A549 (cell line): ENCODE data around the gene MRPS26. TPM values are rescaled to one million over a fixed set of nuclear protein-coding genes. Genes with fewer than 3 reads are reported as not detected.
"Not testable (repeated sequence)": the region's sequence is repeated elsewhere in the genome, so short reads cannot be mapped to it uniquely, and the experiment has no call there.

Experiments used
- ATAC-seq, 2 experiments: fragments of 200-7000 bp in 1 of 2; fragments of >200 bp in 1 of 2; cut with Nextera tagmentation in 1 of 2; cut with Tn5 transposase in 1 of 2; 3 replicates each; pipeline versions ENCODE4 v1.8.0 to v1.9.1; 2018 to 2020; ENCODE audit warnings: mild to moderate bottlenecking in 1 of 2, moderate library complexity in 1 of 2
- CTCF ChIA-PET: fragments of 300-600 bp; sonication (Branson Sonifier 250); formaldehyde crosslinking; extraction: SDS; loops from one replicate; lab custom pipeline; 2021; ENCODE audit warnings: antibody characterized with exemption, inconsistent platforms; lab: Yijun Ruan, JAX
- POLR2A ChIA-PET: fragments of 350-600 bp; formaldehyde crosslinking; extraction: SDS; loops from one replicate; lab custom pipeline; 2021; ENCODE audit warnings: antibody characterized with exemption, inconsistent platforms; lab: Yijun Ruan, JAX
- DNase-seq, 2 experiments: peaks; one replicate each; pipeline versions ENCODE4 v3.0.0 to v3.0.0-alpha.2; 2011 to 2016; ENCODE audit warnings: low read depth in 1 of 2, low spot score in 1 of 2
- FAIRE-seq: peaks from 2 replicates; lab custom pipeline; 2011; peaks lifted over from hg19 to GRCh38; lab: Jason Lieb, UNC
- H3K27ac ChIP-seq, 2 experiments: fragments of >200 bp; sonication (Bioruptor Twin); formaldehyde crosslinking; 3 replicates each; pipeline ENCODE4 v1.5.1; 2016 to 2017
- H3K4me1 ChIP-seq: fragments of >200 bp; sonication (Bioruptor Twin); formaldehyde crosslinking; 3 replicates; pipeline ENCODE4 v1.6.1; 2016
- H3K4me2 ChIP-seq: fragments of >200 bp; sonication (Bioruptor Twin); formaldehyde crosslinking; 3 replicates; pipeline ENCODE4 v1.6.1; 2016
- H3K4me3 ChIP-seq: fragments of >200 bp; sonication (Bioruptor Twin); formaldehyde crosslinking; 3 replicates; pipeline ENCODE4 v1.5.1; 2016
- H3K9me3 ChIP-seq: fragments of >200 bp; sonication (Bioruptor Twin); formaldehyde crosslinking; 3 replicates; pipeline ENCODE4 v1.6.1; 2016
- ATOH8 ChIP-seq: fragments of 250-450 bp; sonication (Bioruptor Pico); IDR thresholded peaks from 2 replicates; pipeline ENCODE4 v1.5.0; 2020; ENCODE audit warnings: low read depth, mild to moderate bottlenecking, moderate library complexity
- BHLHE40 ChIP-seq: IDR thresholded peaks from 2 replicates; pipeline ENCODE4 v1.6.1; 2012; ENCODE audit warnings: low read depth, low read length, inconsistent platforms
- CBX2 ChIP-seq: fragments of 200-600 bp; sonication (generic); IDR thresholded peaks from 2 replicates; pipeline ENCODE4 v1.6.1; 2016; ENCODE audit warnings: low read depth, mild to moderate bottlenecking, borderline replicate concordance
- E2F6 ChIP-seq: IDR thresholded peaks from 2 replicates; pipeline ENCODE4 v1.6.1; 2012; ENCODE audit warnings: low read depth, borderline replicate concordance
- EHF ChIP-seq: fragments of 250-450 bp; sonication (Bioruptor Pico); IDR thresholded peaks from 2 replicates; pipeline ENCODE4 v1.5.0; 2020; ENCODE audit warnings: mild to moderate bottlenecking
- EHMT2 ChIP-seq: fragments of 200-600 bp; sonication (generic); IDR thresholded peaks from 2 replicates; pipeline ENCODE4 v1.6.1; 2016; ENCODE audit warnings: antibody characterized with exemption, low read depth, mild to moderate bottlenecking, moderate library complexity
- EP300 ChIP-seq, 2 experiments: fragments of >200 bp; sonication (Bioruptor Twin); formaldehyde crosslinking; IDR thresholded peaks; 2 replicates in 1 of 2; 3 replicates in 1 of 2; pipeline ENCODE4 v1.6.1; 2016 to 2017
- HES2 ChIP-seq: fragments of >200 bp; sonication (Bioruptor Twin); formaldehyde crosslinking; IDR thresholded peaks from 2 replicates; pipeline ENCODE4 v1.6.1; 2016
- HOXA7 ChIP-seq: fragments of 250-450 bp; sonication (Bioruptor Pico); IDR thresholded peaks from 2 replicates; pipeline ENCODE4 v1.5.0; 2020; ENCODE audit warnings: mild to moderate bottlenecking, moderate library complexity
- HOXB5 ChIP-seq: fragments of 250-450 bp; sonication (Bioruptor Pico); IDR thresholded peaks from 2 replicates; pipeline ENCODE4 v1.5.0; 2020; ENCODE audit warnings: mild to moderate bottlenecking, moderate library complexity
- KDM1A ChIP-seq: fragments of 200-600 bp; sonication (generic); IDR thresholded peaks from 2 replicates; pipeline ENCODE4 v1.6.1; 2016; ENCODE audit warnings: low read depth, mild to moderate bottlenecking
- MAFK ChIP-seq: fragments of 450-650 bp; IDR thresholded peaks from 2 replicates; pipeline ENCODE4 v1.6.1; 2014; ENCODE audit not compliant: partially characterized antibody
- MAZ ChIP-seq: fragments of 150-350 bp; IDR thresholded peaks from 2 replicates; pipeline ENCODE4 v1.6.1; 2014; ENCODE audit warnings: antibody characterized with exemption, low read depth, low read length, borderline replicate concordance
- NFE2L2 ChIP-seq: fragments of 150-350 bp; conservative IDR thresholded peaks from 2 replicates; pipeline ENCODE4 v1.6.1; 2014; ENCODE audit warnings: low read length
- NR3C1 ChIP-seq: fragments of >200 bp; sonication (Bioruptor Twin); formaldehyde crosslinking; IDR thresholded peaks from 3 replicates; pipeline ENCODE4 v1.6.1; 2017
- POLR2AphosphoS2 ChIP-seq: conservative IDR thresholded peaks from 2 replicates; pipeline ENCODE4 v1.6.1; 2012; ENCODE audit warnings: low read length, improper control_type of control experiment, inconsistent platforms
- TP53 ChIP-seq: fragments of 250-450 bp; sonication (Bioruptor Pico); IDR thresholded peaks from 2 replicates; pipeline ENCODE4 v1.5.0; 2021; ENCODE audit warnings: mild to moderate bottlenecking, moderate library complexity
- ZFP36 ChIP-seq: fragments of 450-650 bp; IDR thresholded peaks from 2 replicates; pipeline ENCODE4 v1.6.1; 2014; ENCODE audit warnings: borderline replicate concordance; ENCODE audit not compliant: partially characterized antibody
- WGBS: methylation state at CpG from one replicate; pipeline ENCODE4 v1.1.6; 2017; ENCODE audit errors: missing lambda C conversion rate; 5-methylcytosine and 5-hydroxymethylcytosine counted together
- polyA plus RNA-seq, 4 experiments: library from polyadenylated mRNA; depleted of rRNA in 3 of 4; stranded (reverse); fragments of >200 nt; fragmentation: RNase III in 1 of 4; extraction: RNeasy Plus Mini Kit Qiagen cat#74134 plus additional on column Dnase treatment in 1 of 4; gene quantifications; 2 replicates in 3 of 4; 3 replicates in 1 of 4; pipeline ENCODE4 v1.2.3, GENCODE V29; 2011 to 2017

Gene MRPS26
- polyA plus RNA-seq, 2 of the 4 experiments (the other 2 are of a cell fraction): 69.4 to 111 TPM

GRCh38 chr20:3021777-3022176 lies 24.1 kb upstream of the MRPS26 start:
- CTCF ChIA-PET: no interaction called here
- FAIRE-seq: no peak

GRCh38 chr20:3022559-3023490 lies 23.0 kb upstream of the MRPS26 start:
- not testable (repeated sequence) for H3K4me1 ChIP-seq

More at GRCh38 chr20:3021777-3022176, 24.1 kb upstream of the MRPS26 start:
- ATAC-seq (no peak; a peak in 1 of 6 replicates), DNase-seq (no peak)
- Histone ChIP-seq H3K9me3 (no peaks in the 10 kb centered on the region), H3K4me3 (no peak overlapping the region), H3K4me1 (0 out of 3 replicates have a peak, but pooled peaks cover 4% of the 10 kb centered on the region), H3K4me2 (no peak overlapping the region)
- WGBS: 97% methylated on average over 5 of the region's 5 CpGs
- no peak for TF ChIP-seq ATOH8 (CRISPR knock-in tag)
- no peak for TF ChIP-seq NFE2L2
- TF ChIP-seq, all 56 proteins: peak for 0
- POLR2A ChIA-PET: no interaction called here
- H3K27ac ChIP-seq: no peak overlapping the region

GRCh38 chr20:3027987-3028386 lies 17.9 kb upstream of the MRPS26 start:
- no peak for FAIRE-seq
- Histone ChIP-seq H3K9me3 (no peaks in the 10 kb centered on the region), H3K4me3 (no peak overlapping the region), H3K27ac (no peak overlapping the region), H3K4me2 (no peak overlapping the region), H3K4me1 (no peaks in the 10 kb centered on the region)
- CTCF ChIA-PET: interaction anchor here (1.2 kb wide), 1 partner anchor 276 kb away, joined by 3 read pairs; no protein-coding TSS in a partner anchor
- no peak for TF ChIP-seq ZFP36
- TF ChIP-seq MAFK: no peak
- TF ChIP-seq EHMT2: no peak
- TF ChIP-seq EP300 (IDR thresholded peaks at IDR 0.05): no peak
- no peak for TF ChIP-seq EHF
- TF ChIP-seq HES2: no peak
- TF ChIP-seq HOXA7: no peak
- TF ChIP-seq MAZ: no peak
- no peak for TF ChIP-seq HOXB5 (CRISPR knock-in tag)
- no peak for TF ChIP-seq POLR2AphosphoS2
- TF ChIP-seq KDM1A: no peak
- TF ChIP-seq CBX2: no peak
- no peak for TF ChIP-seq TP53
- no peak for TF ChIP-seq BHLHE40
- TF ChIP-seq E2F6: no peak
- TF ChIP-seq NR3C1: no peak
- ATAC-seq: no peak
- no peak for DNase-seq
- POLR2A ChIA-PET: no interaction called here
- WGBS: 77% methylated on average over 2 of the region's 2 CpGs

More at GRCh38 chr20:3022559-3023490, 23.0 kb upstream of the MRPS26 start:
- ATAC-seq, H3K27ac ChIP-seq, H3K4me2 ChIP-seq, H3K4me3 ChIP-seq, POLR2A ChIA-PET, DNase-seq, CTCF ChIA-PET, H3K9me3 ChIP-seq, FAIRE-seq: not testable (repeated sequence)
- 80% methylated on average over 20 of the region's 20 CpGs for WGBS
